Osteocyte (in vitro differentiated cells): Measurements from ENCODE around the gene RUFY1. TPM values are rescaled to one million over a fixed set of nuclear protein-coding genes. Genes with fewer than 3 reads are reported as not detected.
"Not testable (repeated sequence)": the region's sequence is repeated elsewhere in the genome, so short reads cannot be mapped to it uniquely, and the experiment has no call there.

Experiments
- DNase-seq: peaks from one replicate; pipeline ENCODE4 v3.0.0; 2021; ENCODE audit warnings: mixed read lengths; ENCODE audit not compliant: unreplicated experiment; ENCODE audit errors: extremely low spot score
- H3K27ac Mint-ChIP-seq: one replicate; pipeline ENCODE4 v1.8.0; 2021; ENCODE audit warnings: mild to moderate bottlenecking, mixed read lengths; ENCODE audit not compliant: unreplicated experiment
- H3K27me3 Mint-ChIP-seq: one replicate; pipeline ENCODE4 v1.8.0; 2021; ENCODE audit warnings: mixed read lengths; ENCODE audit not compliant: unreplicated experiment
- H3K36me3 Mint-ChIP-seq: one replicate; pipeline ENCODE4 v1.8.0; 2021; ENCODE audit warnings: mixed read lengths; ENCODE audit not compliant: unreplicated experiment
- H3K4me1 Mint-ChIP-seq: one replicate; pipeline ENCODE4 v1.8.0; 2021; ENCODE audit warnings: mixed read lengths; ENCODE audit not compliant: unreplicated experiment
- H3K4me3 Mint-ChIP-seq: one replicate; pipeline ENCODE4 v1.8.0; 2021; ENCODE audit warnings: mild to moderate bottlenecking, moderate library complexity, mixed read lengths; ENCODE audit not compliant: unreplicated experiment
- H3K9me3 Mint-ChIP-seq: one replicate; pipeline ENCODE4 v1.8.0; 2021; ENCODE audit warnings: mixed read lengths; ENCODE audit not compliant: unreplicated experiment
- total RNA-seq: library from RNA; stranded (reverse); gene quantifications from 2 replicates; pipeline ENCODE4 v1.2.1, GENCODE V29; 2021
- TF ChIP-seq, protein P1 (sequence below): fragments of 200-600 bp; sonication (generic); IDR thresholded peaks from 2 replicates; pipeline ENCODE4 v1.5.0; 2021; ENCODE audit warnings: antibody characterized with exemption, mild to moderate bottlenecking, moderate library complexity

Gene RUFY1
- total RNA-seq, 1 donor from 2014 or later = 46.5 TPM

- H3K4me3 Mint-ChIP-seq = no peak overlapping the region
- H3K27me3 Mint-ChIP-seq = no peaks in the 10 kb centered on the region
- DNase-seq = no peak
- no peaks in the 10 kb centered on the region for H3K36me3 Mint-ChIP-seq
- peak overlapping the region; percentile 54 for H3K27ac Mint-ChIP-seq
- TF ChIP-seq, protein P1, sequence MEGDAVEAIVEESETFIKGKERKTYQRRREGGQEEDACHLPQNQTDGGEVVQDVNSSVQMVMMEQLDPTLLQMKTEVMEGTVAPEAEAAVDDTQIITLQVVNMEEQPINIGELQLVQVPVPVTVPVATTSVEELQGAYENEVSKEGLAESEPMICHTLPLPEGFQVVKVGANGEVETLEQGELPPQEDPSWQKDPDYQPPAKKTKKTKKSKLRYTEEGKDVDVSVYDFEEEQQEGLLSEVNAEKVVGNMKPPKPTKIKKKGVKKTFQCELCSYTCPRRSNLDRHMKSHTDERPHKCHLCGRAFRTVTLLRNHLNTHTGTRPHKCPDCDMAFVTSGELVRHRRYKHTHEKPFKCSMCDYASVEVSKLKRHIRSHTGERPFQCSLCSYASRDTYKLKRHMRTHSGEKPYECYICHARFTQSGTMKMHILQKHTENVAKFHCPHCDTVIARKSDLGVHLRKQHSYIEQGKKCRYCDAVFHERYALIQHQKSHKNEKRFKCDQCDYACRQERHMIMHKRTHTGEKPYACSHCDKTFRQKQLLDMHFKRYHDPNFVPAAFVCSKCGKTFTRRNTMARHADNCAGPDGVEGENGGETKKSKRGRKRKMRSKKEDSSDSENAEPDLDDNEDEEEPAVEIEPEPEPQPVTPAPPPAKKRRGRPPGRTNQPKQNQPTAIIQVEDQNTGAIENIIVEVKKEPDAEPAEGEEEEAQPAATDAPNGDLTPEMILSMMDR = no peak
- peaks cover 37% of the 10 kb centered on the region for H3K4me1 Mint-ChIP-seq
- no peaks in the 10 kb centered on the region for H3K9me3 Mint-ChIP-seq
Observed at GRCh38 chr5:179553006-179553405, 2.7 kb downstream of the RUFY1 start.

DNA sequence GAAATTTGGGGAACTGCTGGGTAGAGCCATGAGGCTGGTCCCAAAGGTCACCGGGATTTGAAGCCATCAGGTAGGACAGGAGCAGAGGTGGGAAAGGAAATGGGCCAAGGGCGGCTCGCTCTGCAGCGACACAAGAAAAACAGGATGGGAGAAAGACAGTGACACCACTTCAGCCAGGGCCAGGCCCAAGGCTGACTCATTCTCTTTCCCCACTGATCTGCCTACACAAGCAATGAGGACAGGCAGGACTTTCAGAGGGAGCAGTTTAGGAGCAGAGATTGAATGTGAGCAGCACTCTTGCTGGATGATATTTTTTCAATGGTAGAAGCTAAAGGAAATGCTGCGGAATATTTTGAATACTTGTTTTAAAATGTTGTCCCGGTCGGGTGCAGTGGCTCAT is 3.5 kb downstream of the RUFY1 start:
- no peak for DNase-seq
- Mint-ChIP-seq H3K9me3 (no peaks in the 10 kb centered on the region), H3K27me3 (no peaks in the 10 kb centered on the region), H3K36me3 (no peaks in the 10 kb centered on the region), H3K27ac (peak overlapping the region; percentile 58), H3K4me3 (peak overlapping the region; percentile 30), H3K4me1 (peaks cover 42% of the 10 kb centered on the region)
- TF ChIP-seq, protein P1 = no peak

- Mint-ChIP-seq H3K27me3 (no peaks in the 10 kb centered on the region), H3K4me3 (no peak overlapping the region), H3K4me1 (peaks cover 43% of the 10 kb centered on the region), H3K36me3 (no peaks in the 10 kb centered on the region), H3K27ac (no peak overlapping the region), H3K9me3 (no peaks in the 10 kb centered on the region)
- TF ChIP-seq, protein P1 = no peak
- no peak for DNase-seq
Observed at GRCh38 chr5:179554981-179555380, 4.6 kb downstream of the RUFY1 start.

DNA sequence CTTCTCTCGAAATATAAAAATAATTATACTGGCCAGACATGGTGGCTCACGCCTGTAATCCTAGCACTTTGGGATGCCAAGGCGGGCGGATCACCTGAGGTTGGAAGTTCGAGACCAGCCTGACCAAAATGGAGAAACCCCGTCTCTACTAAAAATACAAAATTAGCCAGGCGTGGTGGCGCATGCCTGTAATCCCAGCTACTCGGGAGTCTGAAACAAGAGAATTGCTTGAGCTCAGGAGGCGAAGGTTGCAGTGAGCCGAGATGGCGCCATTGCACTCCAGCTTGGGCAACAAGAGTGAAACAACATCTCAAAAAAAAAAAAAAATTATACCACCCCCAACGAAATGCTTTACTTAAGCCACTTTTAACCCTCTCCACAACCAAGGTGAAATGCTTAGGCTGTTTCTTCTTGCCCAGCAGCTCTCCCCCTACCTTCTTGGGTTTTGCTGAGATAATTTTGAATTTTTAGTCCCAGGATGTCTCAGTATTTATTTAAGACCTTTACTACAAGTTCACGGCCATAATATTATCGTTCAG is 8.0 kb downstream of the RUFY1 start:
- Mint-ChIP-seq H3K4me3 (peak overlapping the region; percentile 88), H3K36me3 (peaks cover 13% of the 10 kb centered on the region), H3K4me1 (peaks cover 31% of the 10 kb centered on the region), H3K27ac (peak overlapping the region; percentile 97)
- DNase-seq, H3K27me3 Mint-ChIP-seq, H3K9me3 Mint-ChIP-seq: not testable (repeated sequence)

GRCh38 chr5:179558932-179559283 is 8.6 kb downstream of the RUFY1 start:
- Mint-ChIP-seq H3K27me3 (no peaks in the 10 kb centered on the region), H3K36me3 (peaks cover 19% of the 10 kb centered on the region), H3K4me1 (peaks cover 25% of the 10 kb centered on the region), H3K4me3 (peak overlapping the region; percentile 88), H3K27ac (peak overlapping the region; percentile 97), H3K9me3 (no peaks in the 10 kb centered on the region)
- no peak for DNase-seq
- TF ChIP-seq, protein P1 = no peak
